NCI-H1930 (cell line): Measurements from ENCODE around the gene GPC6.

ENCODE experiments used
- DNase-seq, 2 experiments: peaks; one replicate each; lab custom pipeline; 2025; lab: John Stamatoyannopoulos, UW

Gene GPC6

GRCh38 chr13:93777504-93777903 is 550.9 kb downstream of the GPC6 start:
- DNase-seq: no peak

GRCh38 chr13:93778548-93778947 is 551.9 kb downstream of the GPC6 start:
- no peak for DNase-seq

GRCh38 chr13:93784191-93784590 is 557.6 kb downstream of the GPC6 start:
- no peak for DNase-seq

DNA sequence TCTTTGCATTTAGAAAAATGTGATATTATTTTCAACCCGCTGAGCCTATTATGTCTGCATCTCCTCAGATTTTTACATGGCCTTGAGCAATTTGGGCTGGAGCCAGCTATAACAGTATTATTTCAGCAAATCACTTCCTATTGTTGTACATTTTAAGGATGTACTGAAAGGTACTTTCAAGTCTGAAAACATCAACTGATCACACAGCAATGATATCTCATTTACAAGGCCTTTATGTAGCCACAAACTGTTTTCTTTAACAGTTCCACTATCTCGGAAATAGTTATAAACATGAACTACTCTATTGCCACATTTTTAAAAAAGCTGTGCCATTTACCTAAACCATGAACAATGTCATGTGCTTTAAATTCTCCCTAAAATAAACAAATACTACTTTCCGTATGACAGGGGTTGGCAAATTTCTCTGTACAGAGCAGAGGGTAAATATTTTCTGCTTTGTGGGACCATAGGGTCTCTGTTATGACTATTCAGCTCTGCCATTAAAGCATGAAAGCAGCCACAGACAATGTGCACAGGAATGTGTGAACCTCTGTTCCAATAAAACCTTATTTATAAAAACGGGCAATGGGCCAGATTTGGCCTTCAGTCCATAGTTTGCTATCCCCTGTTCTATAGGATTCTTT is 560.4 kb downstream of the GPC6 start:
- no peak for DNase-seq

DNA sequence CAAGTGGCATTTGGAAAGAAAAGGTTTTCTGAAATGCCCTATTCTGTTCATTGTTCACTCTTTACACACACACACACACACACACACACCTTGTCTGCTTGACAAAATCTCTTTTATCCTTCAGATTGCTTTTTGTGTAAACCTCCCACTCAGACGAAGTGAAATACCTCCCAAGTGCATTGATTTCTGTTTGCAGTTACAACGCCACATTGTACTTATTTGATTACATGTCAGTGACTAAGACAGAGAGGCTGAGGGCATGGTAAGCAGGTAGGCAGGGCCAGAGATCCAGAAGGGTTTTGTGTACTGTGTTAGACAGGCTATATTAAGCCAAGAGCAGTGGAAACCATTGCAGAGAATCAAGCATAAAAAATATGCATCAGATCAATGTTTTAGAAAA is 561.8 kb downstream of the GPC6 start:
- DNase-seq: no peak

DNA sequence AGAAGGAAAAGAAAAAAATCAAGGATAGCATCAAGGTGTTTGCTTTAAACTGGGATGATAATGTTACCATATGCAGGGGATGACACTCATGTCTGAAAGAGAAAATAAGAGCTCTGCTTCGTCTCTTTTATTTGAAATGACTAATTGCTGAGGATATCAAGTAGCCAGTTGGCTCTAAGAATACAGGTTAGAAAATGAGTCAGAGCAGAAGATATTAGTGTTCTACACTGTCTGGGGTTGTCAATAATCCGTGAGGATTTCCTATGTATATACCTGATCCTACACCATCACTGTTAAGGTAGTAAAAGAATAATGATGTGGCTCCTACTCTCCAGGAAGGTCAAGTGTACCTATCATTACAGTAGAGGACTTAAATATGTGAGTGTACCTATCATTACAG is 562.5 kb downstream of the GPC6 start:
- no peak for DNase-seq

- DNase-seq: no peak
These were observed 567.7 kb downstream of the GPC6 start for GRCh38 chr13:93794197-93794885.

GRCh38 chr13:93797463-93797862 is 570.9 kb downstream of the GPC6 start:
- DNase-seq: no peak

DNA sequence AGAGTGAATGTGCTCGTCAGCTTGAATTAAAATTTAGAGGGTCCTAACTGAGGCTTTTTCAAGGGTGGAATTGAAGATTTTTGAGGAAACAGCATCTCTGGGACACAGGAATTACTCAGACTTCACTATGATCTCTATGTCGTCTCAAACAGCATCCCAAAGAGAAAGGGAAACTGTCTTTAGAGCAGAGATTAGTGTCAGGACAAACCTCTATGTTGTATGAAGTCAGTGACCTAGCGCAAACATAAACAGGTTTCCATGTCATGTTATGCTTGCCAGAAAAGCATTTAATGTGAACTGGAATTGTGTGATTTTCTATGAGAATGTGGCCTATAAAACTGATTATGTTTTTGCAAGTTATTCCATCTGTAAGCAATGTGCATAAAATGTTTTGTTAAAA is 573.7 kb downstream of the GPC6 start:
- DNase-seq: no peak

- DNase-seq: no peak
These were observed 579.1 kb downstream of the GPC6 start for GRCh38 chr13:93805736-93806135.

- DNase-seq: no peak
These were observed 580.3 kb downstream of the GPC6 start for GRCh38 chr13:93806861-93807260.

GRCh38 chr13:93810264-93810663 is 583.7 kb downstream of the GPC6 start:
- DNase-seq: no peak

GRCh38 chr13:93811071-93811737 is 584.6 kb downstream of the GPC6 start:
- no peak for DNase-seq

DNA sequence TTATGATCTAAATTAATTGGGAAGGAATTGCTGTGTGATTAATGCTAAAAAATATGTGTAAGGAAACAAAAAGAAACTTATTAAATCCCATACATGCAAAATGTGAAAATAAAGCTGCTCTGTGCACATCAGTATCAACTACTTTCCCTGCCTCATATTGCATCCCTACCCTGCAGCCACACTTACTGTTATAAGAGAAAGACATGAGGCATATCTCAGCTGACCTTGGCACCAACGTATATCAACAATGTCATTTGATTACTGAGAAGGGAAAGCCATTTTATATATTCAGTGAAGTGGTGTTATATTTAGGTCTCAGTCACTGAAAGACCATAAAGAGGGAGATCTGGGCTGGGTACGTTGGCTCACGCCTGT is 585.1 kb downstream of the GPC6 start:
- DNase-seq: no peak

- DNase-seq: no peak
These were observed 588.1 kb downstream of the GPC6 start for GRCh38 chr13:93814658-93815057.

DNA sequence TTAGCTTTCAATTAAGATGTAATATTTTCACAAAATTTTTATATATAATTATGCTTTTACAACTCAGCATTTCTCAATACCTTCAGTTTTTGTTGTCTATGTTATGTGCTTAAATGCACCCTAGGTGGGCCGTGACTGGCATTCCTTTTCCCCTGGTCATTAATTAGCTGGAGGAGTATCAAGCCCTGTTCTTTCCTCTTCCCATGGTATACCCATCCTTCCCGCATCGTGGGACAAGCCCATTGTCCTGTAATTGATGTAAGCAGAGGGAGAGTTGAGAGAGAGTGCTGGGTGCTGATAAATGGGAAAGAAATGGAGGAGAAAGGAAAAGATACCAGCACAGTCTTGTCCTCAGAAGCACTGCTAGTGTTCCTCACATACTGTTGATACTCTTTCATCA is 591.7 kb downstream of the GPC6 start:
- DNase-seq: no peak

GRCh38 chr13:93819331-93819890 is 592.8 kb downstream of the GPC6 start:
- DNase-seq: no peak

GRCh38 chr13:93824286-93824685 is 597.7 kb downstream of the GPC6 start:
- no peak for DNase-seq

- no peak for DNase-seq
These were observed 607.4 kb downstream of the GPC6 start for GRCh38 chr13:93834051-93834450.

DNA sequence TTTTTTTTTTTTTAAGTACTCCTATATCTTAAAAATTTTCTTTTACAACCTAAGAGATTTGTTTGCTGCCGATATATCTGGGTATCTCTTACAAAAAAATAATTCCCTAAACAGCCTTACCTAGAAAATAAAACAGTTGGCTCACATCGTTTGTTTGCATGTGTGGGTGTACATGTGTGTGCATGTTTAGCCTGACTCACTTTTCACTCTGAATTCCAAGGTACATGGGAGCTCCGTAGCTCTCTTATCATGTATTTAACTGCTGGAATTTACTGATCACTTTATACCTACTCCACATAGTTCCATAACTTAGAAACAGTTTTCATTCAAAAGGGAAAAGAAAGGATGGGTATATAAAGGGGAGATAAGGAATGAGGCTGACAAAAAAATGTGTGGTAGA is 616.5 kb downstream of the GPC6 start:
- no peak for DNase-seq

GRCh38 chr13:93847162-93847561 is 620.6 kb downstream of the GPC6 start:
- no peak for DNase-seq

- DNase-seq: no peak
These were observed 621.6 kb downstream of the GPC6 start for GRCh38 chr13:93848247-93848646.

DNA sequence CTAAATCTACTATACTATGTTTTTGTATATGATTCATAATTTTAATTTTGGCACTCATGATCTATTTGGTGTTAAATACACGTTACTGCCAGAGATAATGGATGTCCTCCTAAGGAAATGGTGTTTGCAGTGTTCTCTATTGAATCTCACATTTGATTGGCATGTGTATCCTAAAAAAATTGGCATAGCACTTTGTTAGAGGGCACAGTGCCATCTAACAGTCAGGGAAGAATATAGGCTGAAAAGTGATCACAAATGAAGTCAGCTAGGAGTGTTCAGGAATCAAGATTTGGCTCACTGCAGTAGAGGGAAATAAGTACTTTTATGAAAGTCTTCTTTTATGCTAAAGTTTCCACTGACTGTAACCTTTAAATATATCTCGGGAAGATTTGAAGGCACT is 624.6 kb downstream of the GPC6 start:
- peak in 1 of 2 experiments; percentile 67 for DNase-seq
